K562 (cell line): ENCODE results near the gene FAM187B. TPM values are rescaled to one million over a fixed set of nuclear protein-coding genes. Genes with fewer than 3 reads are reported as not detected.
"Not testable (repeated sequence)": the region's sequence is repeated elsewhere in the genome, so short reads cannot be mapped to it uniquely, and the experiment has no call there.

Source experiments
- ATAC-seq: fragments of 200-7000 bp; cut with Tn5 transposase; 3 replicates; pipeline ENCODE4 v1.9.1; 2020; ENCODE audit warnings: moderate library complexity
- BruUV-seq: library from RNA; stranded (reverse); fragments of 400-500 nt; replicated peaks from 2 replicates; lab custom pipeline; 2021; lab: Mats Ljungman, UMichigan
- CTCF ChIA-PET: fragments of 300-600 bp; formaldehyde crosslinking; extraction: SDS; loops from one replicate; lab custom pipeline; 2021; ENCODE audit warnings: low intra/inter-chr PET ratio; lab: Yijun Ruan, JAX
- POLR2A ChIA-PET: fragments of 300-600, 350-650 bp; sonication (Branson Sonifier 250); formaldehyde crosslinking; extraction: SDS; loops from one replicate; lab custom pipeline; 2021; ENCODE audit warnings: antibody characterized with exemption, inconsistent platforms; lab: Yijun Ruan, JAX
- DNase-seq, 4 experiments: peaks; one replicate each; pipeline versions ENCODE4 v3.0.0 to v3.0.0-alpha.2; 2011 to 2018; ENCODE audit warnings: low spot score in 3 of 4, mixed read lengths in 3 of 4; ENCODE audit errors: extremely low read depth in 1 of 4
- FAIRE-seq: peaks from 2 replicates; lab custom pipeline; 2011; peaks lifted over from hg19 to GRCh38; lab: Jason Lieb, UNC
- H2AFZ ChIP-seq: 2 replicates; pipeline ENCODE4 v1.6.0; 2011; ENCODE audit warnings: low read depth, low read length, control low read depth, inconsistent platforms
- H3K27ac ChIP-seq: fragments of 200-600 bp; 3 replicates; pipeline ENCODE4 v1.8.0; 2011; ENCODE audit warnings: low read depth, mild to moderate bottlenecking, control low read depth, inconsistent platforms, low read length, moderate library complexity, mixed read lengths; ENCODE audit errors: extremely low read depth
- H3K27me3 ChIP-seq, 2 experiments: fragments of 300-600 bp in 1 of 2; 2 replicates in 1 of 2; 3 replicates in 1 of 2; pipeline versions ENCODE4 v1.6.0 to v1.8.0; 2011; ENCODE audit warnings: inconsistent platforms in 2 of 2, low read length in 2 of 2, mild to moderate bottlenecking in 1 of 2, mixed read lengths in 1 of 2, moderate library complexity in 1 of 2; ENCODE audit not compliant: control insufficient read depth in 2 of 2, insufficient read depth in 2 of 2
- H3K36me3 ChIP-seq: fragments of 300-600 bp; 3 replicates; pipeline ENCODE4 v1.8.0; 2011; ENCODE audit warnings: mild to moderate bottlenecking, low read length, inconsistent platforms; ENCODE audit not compliant: control insufficient read depth, insufficient read depth
- H3K4me1 ChIP-seq, 2 experiments: fragments of 200-600 bp in 1 of 2; replicated peaks in 1 of 2; 2 replicates in 1 of 2; 3 replicates in 1 of 2; pipeline versions ENCODE4 v1.5.1 to v1.8.0; 2011; ENCODE audit warnings: inconsistent platforms in 2 of 2, low read length in 2 of 2, mild to moderate bottlenecking in 1 of 2, mixed read lengths in 1 of 2, moderate library complexity in 1 of 2; ENCODE audit not compliant: control insufficient read depth in 2 of 2, insufficient read depth in 2 of 2
- H3K4me2 ChIP-seq: 2 replicates; pipeline ENCODE4 v1.6.1; 2011; ENCODE audit warnings: low read length, control low read depth, inconsistent platforms, mixed read lengths; ENCODE audit not compliant: insufficient read depth
- H3K4me3 ChIP-seq: fragments of 200-600 bp; sonication (generic), shearing (Covaris generic); 2 replicates; pipeline ENCODE4 v1.5.1; 2016; ENCODE audit warnings: control low read depth, inconsistent platforms
- H3K79me2 ChIP-seq: fragments of 200-600 bp; 3 replicates; pipeline ENCODE4 v1.8.0; 2011; ENCODE audit warnings: low read length, inconsistent platforms; ENCODE audit not compliant: control insufficient read depth, insufficient read depth
- H3K9ac ChIP-seq, 2 experiments: 2 replicates each; pipeline versions ENCODE4 v1.6.0 to v1.6.1; 2011; ENCODE audit warnings: low read depth in 2 of 2, low read length in 2 of 2, control low read depth in 1 of 2, inconsistent platforms in 1 of 2, mild to moderate bottlenecking in 1 of 2, mixed read lengths in 1 of 2; ENCODE audit not compliant: insufficient read depth in 1 of 2
- H3K9me1 ChIP-seq: one replicate; pipeline ENCODE4 v1.6.0; 2011; ENCODE audit warnings: inconsistent platforms, mild to moderate bottlenecking, low read length, moderate library complexity; ENCODE audit not compliant: control insufficient read depth, insufficient read depth
- H3K9me3 ChIP-seq: replicated peaks from 2 replicates; pipeline ENCODE4 v1.5.1; 2011; ENCODE audit warnings: low read depth, low read length, inconsistent platforms; ENCODE audit not compliant: control insufficient read depth, insufficient read depth
- H4K20me1 ChIP-seq: replicated peaks from 2 replicates; pipeline ENCODE4 v1.6.1; 2011; ENCODE audit warnings: low read length, inconsistent platforms, mixed read lengths; ENCODE audit not compliant: control insufficient read depth, insufficient read depth
- ADNP ChIP-seq: fragments of 200-800 bp; sonication (Bioruptor generic); IDR thresholded peaks from 2 replicates; pipeline ENCODE4 v1.6.1; 2016; ENCODE audit warnings: missing genetic modification characterization, missing compliant biosample characterization
- BCOR ChIP-seq: fragments of 450-650 bp; IDR thresholded peaks from 2 replicates; pipeline ENCODE4 v1.6.1; 2016
- ZNF12 ChIP-seq: sonication (generic); formaldehyde crosslinking; IDR thresholded peaks from 2 replicates; pipeline ENCODE4 v1.4.0; 2020; ENCODE audit warnings: mild to moderate bottlenecking, missing genetic modification reagents
- WGBS: fragments of 100-300 bp; shearing (Covaris generic); methylation state at CpG from one replicate; pipeline ENCODE4 v1.1.6; 2016; ENCODE audit warnings: low coverage, mixed read lengths; ENCODE audit not compliant: insufficient coverage; ENCODE audit errors: missing lambda C conversion rate; 5-methylcytosine and 5-hydroxymethylcytosine counted together
- in situ Hi-C: fragments of 300-500 bp; cut with MboI; formaldehyde crosslinking; loops from 4 replicates; pipeline ENCODE4 v1.15.0; 2018; ENCODE audit warnings: inconsistent platforms, mixed read lengths
- intact Hi-C: fragments of 100-400 bp; cut with micrococcal nuclease; formaldehyde crosslinking; loops from 2 replicates; pipeline ENCODE4 v1.14.2; 2022
- polyA plus RNA-seq, 8 experiments: library from polyadenylated mRNA; depleted of rRNA in 4 of 8; stranded (reverse) in 5 of 8; unstranded in 3 of 8; fragments of >200 nt; fragmentation: Nextera tagmentation in 2 of 8; fragmentation: Illumina TruSeq in 1 of 8; extraction: Ambion mirVana in 2 of 8; extraction: Trizol in 1 of 8; gene quantifications; 2 replicates each; pipeline versions ENCODE4 v1.2.1 to v1.2.3, GENCODE V29; 2011 to 2014; ENCODE audit warnings: inconsistent platforms in 1 of 8, missing spikeins in 1 of 8
- total RNA-seq, 7 experiments: library from RNA; depleted of rRNA in 6 of 7; stranded (reverse); fragments of >200 nt in 6 of 7; fragmentation: Illumina TruSeq in 2 of 7; extraction: Trizol in 2 of 7; gene quantifications; 2 replicates each; pipeline versions ENCODE4 v1.2.1 to v1.2.3, GENCODE V29; 2011 to 2021; ENCODE audit warnings: low replicate concordance in 1 of 7
- TF ChIP-seq, protein P1 (sequence below): sonication (generic); formaldehyde crosslinking; IDR thresholded peaks from 2 replicates; pipeline ENCODE4 v1.9.0; 2022; ENCODE audit warnings: mild to moderate bottlenecking, missing genetic modification reagents

The FAM187B gene
- total and polyA plus RNA-seq, 9 of the 15 experiments (the other 6 are each of a cell fraction or from before 2014, with no cell fraction given) = 0.04 to 0.09 TPM; not detected in 7

DNA sequence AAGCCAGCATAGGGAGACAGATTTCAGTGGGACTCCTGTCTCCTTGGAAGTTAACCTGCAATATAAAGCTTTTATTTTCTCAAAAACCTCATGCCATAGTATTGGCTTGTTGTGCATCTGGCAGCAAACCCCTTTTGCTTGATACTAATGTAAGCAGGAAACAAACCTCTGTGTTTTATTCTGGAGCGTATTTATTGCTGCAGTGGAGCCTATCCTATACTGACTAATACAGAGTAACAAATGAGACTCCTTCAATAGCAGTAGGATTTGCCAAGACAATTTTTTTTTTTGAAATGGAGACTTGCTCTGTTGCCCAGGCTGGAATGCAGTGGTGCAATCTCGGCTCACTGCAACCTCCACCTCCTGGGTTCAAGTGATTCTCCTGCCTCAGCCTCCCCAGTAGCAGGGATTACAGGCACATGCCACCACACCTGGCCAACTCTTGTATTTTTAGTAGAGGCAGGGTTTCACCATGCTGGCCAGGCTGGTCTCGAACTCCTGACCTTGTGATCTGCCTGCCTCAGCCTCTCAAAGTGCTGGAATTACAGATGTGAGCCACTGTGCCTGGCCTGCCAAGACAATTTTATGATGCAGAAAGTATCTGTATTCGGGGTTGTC, 7.5 kb downstream of the FAM187B start:
- Histone ChIP-seq H3K4me2 (peak overlapping the region; percentile 49; the same call in 1 of the 2 replicates), H3K9me3 (peaks cover 33% of the 10 kb centered on the region)
- H3K4me3 ChIP-seq, H3K9me1 ChIP-seq: not testable (repeated sequence)
- 76% methylated on average over 4 of the region's 4 CpGs for WGBS
- TF ChIP-seq ADNP (tag) (peak; percentile 10; the same call in 1 of the 2 replicates), BCOR (peak; percentile 42; the same call in 1 of the 2 replicates), ZNF12 (CRISPR knock-in tag) (peak; percentile 99)
- TF ChIP-seq, protein P1, sequence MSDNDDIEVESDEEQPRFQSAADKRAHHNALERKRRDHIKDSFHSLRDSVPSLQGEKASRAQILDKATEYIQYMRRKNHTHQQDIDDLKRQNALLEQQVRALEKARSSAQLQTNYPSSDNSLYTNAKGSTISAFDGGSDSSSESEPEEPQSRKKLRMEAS (CRISPR knock-in tag) = 0 out of 2 replicates have a peak, but pooled peaks have one; percentile 6
- TF ChIP-seq, all 486 proteins: peak for 4; not testable (repeated sequence) for 482
- BruUV-seq, H3K79me2 ChIP-seq, H3K9ac ChIP-seq, H3K27me3 ChIP-seq, FAIRE-seq, in situ Hi-C loops, H4K20me1 ChIP-seq, ATAC-seq, CTCF ChIA-PET, DNase-seq, H3K36me3 ChIP-seq: not testable (repeated sequence)
- Histone ChIP-seq H2AFZ (peak overlapping the region; percentile 64), H3K27ac (peak overlapping the region; percentile 71), H3K4me1 (peaks cover 25 to 29% of the 10 kb centered on the region in 2 experiments)
- intact Hi-C loops = loop anchor here (2.0 kb wide), 1 partner anchor 28 kb away; the partner anchor contains the start of gene LSR
- POLR2A ChIA-PET = interaction anchor here (0.7 to 1.2 kb wide), 2 partner anchors 10 to 21 kb away, joined by 4 read pairs; no protein-coding TSS in a partner anchor
